Measurements from ENCODE around the gene PTPRR.

PTPRR gene

DNA sequence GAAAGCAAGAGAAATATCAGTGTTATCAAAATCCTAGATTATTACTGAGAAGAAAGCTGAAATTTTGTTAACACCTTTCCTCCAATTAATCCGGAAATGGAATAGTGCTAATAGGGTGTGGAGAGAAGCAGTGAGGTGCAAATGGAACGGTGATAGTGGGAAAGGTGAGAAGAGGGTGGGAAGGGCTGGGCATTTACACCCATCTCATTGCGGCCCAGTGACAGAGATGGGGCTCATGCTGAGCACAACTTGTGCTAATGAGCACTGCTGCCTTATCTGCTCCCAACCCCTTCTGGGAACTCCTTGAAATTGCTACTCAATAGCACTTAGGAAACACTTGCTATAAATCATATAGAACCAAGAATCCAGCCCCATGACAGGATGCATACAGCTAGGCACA, 94.4 kb downstream of the PTPRR start:
- DNase-seq = peak; percentile 94
- Histone ChIP-seq H3K79me2 (ENCODE audit: control insufficient read depth, insufficient read depth, low read length) (no peaks in the 10 kb centered on the region), H3K79me1 (ENCODE audit: low read length) (no peaks in the 10 kb centered on the region), H2BK5ac (ENCODE audit: low read length) (no peak overlapping the region), H3K56ac (ENCODE audit: low read length) (no peak overlapping the region), H2BK15ac (replicated peaks; ENCODE audit: low read depth) (no peak overlapping the region), H4K5ac (ENCODE audit: low read length) (no peak overlapping the region), H3K18ac (ENCODE audit: low read length) (no peak overlapping the region), H3K4me2 (ENCODE audit: low read length) (no peak overlapping the region), H2BK120ac (ENCODE audit: low read depth, low read length) (no peak overlapping the region), H3K27me3 (ENCODE audit: insufficient read depth, low read length, poor library complexity) (no peaks in the 10 kb centered on the region), H2AK5ac (ENCODE audit: low read length) (no peak overlapping the region), H4K8ac (ENCODE audit: low read depth, low read length) (no peak overlapping the region), H3K9ac (ENCODE audit: low read length) (no peak overlapping the region), H3K36me3 (ENCODE audit: control insufficient read depth, insufficient read depth, low read length) (no peaks in the 10 kb centered on the region), H3K23ac (ENCODE audit: low read length) (no peak overlapping the region), H3K4me3 (ENCODE audit: low read length) (no peak overlapping the region), H3K4me1 (ENCODE audit: control insufficient read depth, low read depth, low read length) (peaks cover 1% of the 10 kb centered on the region), H3K4ac (ENCODE audit: low read depth, low read length) (no peak overlapping the region), H3K27ac (ENCODE audit: low read depth, low read length) (no peak overlapping the region)
- WGBS (ENCODE audit: extremely low coverage, insufficient coverage, low lambda C conversion rate) = no CpG with 5 or more reads among the region's 3 CpGs

- Histone ChIP-seq H3K4me1 (ENCODE audit: control insufficient read depth, low read depth, low read length) (peaks cover 1% of the 10 kb centered on the region), H3K79me2 (ENCODE audit: control insufficient read depth, insufficient read depth, low read length) (no peaks in the 10 kb centered on the region), H4K5ac (ENCODE audit: low read length) (no peak overlapping the region), H3K79me1 (ENCODE audit: low read length) (no peaks in the 10 kb centered on the region), H2BK15ac (replicated peaks; ENCODE audit: low read depth) (no peak overlapping the region), H3K56ac (ENCODE audit: low read length) (no peak overlapping the region), H3K4ac (ENCODE audit: low read depth, low read length) (no peak overlapping the region), H4K8ac (ENCODE audit: low read depth, low read length) (no peak overlapping the region), H3K18ac (ENCODE audit: low read length) (no peak overlapping the region), H3K27ac (ENCODE audit: low read depth, low read length) (no peak overlapping the region), H2BK5ac (ENCODE audit: low read length) (no peak overlapping the region), H2BK120ac (ENCODE audit: low read depth, low read length) (no peak overlapping the region), H3K4me2 (ENCODE audit: low read length) (no peak overlapping the region), H3K23ac (ENCODE audit: low read length) (no peak overlapping the region), H3K36me3 (ENCODE audit: control insufficient read depth, insufficient read depth, low read length) (no peaks in the 10 kb centered on the region), H3K27me3 (ENCODE audit: insufficient read depth, low read length, poor library complexity) (no peaks in the 10 kb centered on the region), H2AK5ac (ENCODE audit: low read length) (no peak overlapping the region), H3K4me3 (ENCODE audit: low read length) (no peak overlapping the region), H3K9ac (ENCODE audit: low read length) (no peak overlapping the region)
- DNase-seq = no peak
- no CpG with 5 or more reads among the region's 4 CpGs for WGBS (ENCODE audit: extremely low coverage, insufficient coverage, low lambda C conversion rate)
Measured at GRCh38 chr12:70824511-70824910, 96.0 kb downstream of the PTPRR start.

GRCh38 chr12:70823182-70823976, 97.2 kb downstream of the PTPRR start:
- Histone ChIP-seq H3K4me3 (ENCODE audit: low read length) (no peak overlapping the region), H2BK120ac (ENCODE audit: low read depth, low read length) (no peak overlapping the region), H3K4me1 (ENCODE audit: control insufficient read depth, low read depth, low read length) (peaks cover 1% of the 10 kb centered on the region), H4K5ac (ENCODE audit: low read length) (peak overlapping the region; percentile 40), H3K23ac (ENCODE audit: low read length) (no peak overlapping the region), H3K79me1 (ENCODE audit: low read length) (no peaks in the 10 kb centered on the region), H3K4me2 (ENCODE audit: low read length) (no peak overlapping the region), H3K79me2 (ENCODE audit: control insufficient read depth, insufficient read depth, low read length) (no peaks in the 10 kb centered on the region), H2BK5ac (ENCODE audit: low read length) (peak overlapping the region; percentile 28), H3K9ac (ENCODE audit: low read length) (no peak overlapping the region), H2BK15ac (replicated peaks; ENCODE audit: low read depth) (no peak overlapping the region), H3K18ac (ENCODE audit: low read length) (no peak overlapping the region), H3K4ac (ENCODE audit: low read depth, low read length) (no peak overlapping the region), H3K36me3 (ENCODE audit: control insufficient read depth, insufficient read depth, low read length) (no peaks in the 10 kb centered on the region), H2AK5ac (ENCODE audit: low read length) (peak overlapping the region; percentile 53), H3K27me3 (ENCODE audit: insufficient read depth, low read length, poor library complexity) (no peaks in the 10 kb centered on the region), H3K56ac (ENCODE audit: low read length) (peak overlapping the region; percentile 75), H4K8ac (ENCODE audit: low read depth, low read length) (no peak overlapping the region), H3K27ac (ENCODE audit: low read depth, low read length) (no peak overlapping the region)
- peak; percentile 35 for DNase-seq
- no CpG with 5 or more reads among the region's 7 CpGs for WGBS (ENCODE audit: extremely low coverage, insufficient coverage, low lambda C conversion rate)

- H3K79me1 ChIP-seq (ENCODE audit: low read length) = no peaks in the 10 kb centered on the region
- no peak overlapping the region for H2BK15ac ChIP-seq (replicated peaks; ENCODE audit: low read depth)
- no peak overlapping the region for H2AK5ac ChIP-seq (ENCODE audit: low read length)
- H3K4ac ChIP-seq (ENCODE audit: low read depth, low read length) = no peak overlapping the region
- H3K27me3 ChIP-seq (ENCODE audit: insufficient read depth, low read length, poor library complexity) = no peaks in the 10 kb centered on the region
- H3K23ac ChIP-seq (ENCODE audit: low read length) = no peak overlapping the region
- H3K4me2 ChIP-seq (ENCODE audit: low read length) = no peak overlapping the region
- H3K36me3 ChIP-seq (ENCODE audit: control insufficient read depth, insufficient read depth, low read length) = no peaks in the 10 kb centered on the region
- no peak overlapping the region for H4K8ac ChIP-seq (ENCODE audit: low read depth, low read length)
- no peak for DNase-seq
- no peak overlapping the region for H3K18ac ChIP-seq (ENCODE audit: low read length)
- peaks cover 1% of the 10 kb centered on the region for H3K4me1 ChIP-seq (ENCODE audit: control insufficient read depth, low read depth, low read length)
- no peak overlapping the region for H3K9ac ChIP-seq (ENCODE audit: low read length)
- no peaks in the 10 kb centered on the region for H3K79me2 ChIP-seq (ENCODE audit: control insufficient read depth, insufficient read depth, low read length)
- no peak overlapping the region for H3K4me3 ChIP-seq (ENCODE audit: low read length)
- WGBS (ENCODE audit: extremely low coverage, insufficient coverage, low lambda C conversion rate) = no CpG with 5 or more reads among the region's 3 CpGs
- H4K5ac ChIP-seq (ENCODE audit: low read length) = no peak overlapping the region
- H2BK5ac ChIP-seq (ENCODE audit: low read length) = no peak overlapping the region
- H3K56ac ChIP-seq (ENCODE audit: low read length) = no peak overlapping the region
- no peak overlapping the region for H2BK120ac ChIP-seq (ENCODE audit: low read depth, low read length)
- H3K27ac ChIP-seq (ENCODE audit: low read depth, low read length) = no peak overlapping the region
Measured at GRCh38 chr12:70822412-70822811, 98.1 kb downstream of the PTPRR start.

- H3K79me1 ChIP-seq (ENCODE audit: low read length) = no peaks in the 10 kb centered on the region
- no peak overlapping the region for H2BK5ac ChIP-seq (ENCODE audit: low read length)
- no peak overlapping the region for H3K18ac ChIP-seq (ENCODE audit: low read length)
- H2AK5ac ChIP-seq (ENCODE audit: low read length) = no peak overlapping the region
- no peaks in the 10 kb centered on the region for H3K79me2 ChIP-seq (ENCODE audit: control insufficient read depth, insufficient read depth, low read length)
- no peak overlapping the region for H3K4me2 ChIP-seq (ENCODE audit: low read length)
- H3K9ac ChIP-seq (ENCODE audit: low read length) = no peak overlapping the region
- H3K4me1 ChIP-seq (ENCODE audit: control insufficient read depth, low read depth, low read length) = no peaks in the 10 kb centered on the region
- no peak overlapping the region for H4K8ac ChIP-seq (ENCODE audit: low read depth, low read length)
- no peak overlapping the region for H2BK120ac ChIP-seq (ENCODE audit: low read depth, low read length)
- no CpG with 5 or more reads among the region's 2 CpGs for WGBS (ENCODE audit: extremely low coverage, insufficient coverage, low lambda C conversion rate)
- no peak overlapping the region for H3K4ac ChIP-seq (ENCODE audit: low read depth, low read length)
- H3K4me3 ChIP-seq (ENCODE audit: low read length) = no peak overlapping the region
- no peaks in the 10 kb centered on the region for H3K27me3 ChIP-seq (ENCODE audit: insufficient read depth, low read length, poor library complexity)
- no peak overlapping the region for H4K5ac ChIP-seq (ENCODE audit: low read length)
- no peaks in the 10 kb centered on the region for H3K36me3 ChIP-seq (ENCODE audit: control insufficient read depth, insufficient read depth, low read length)
- no peak overlapping the region for H3K56ac ChIP-seq (ENCODE audit: low read length)
- H3K23ac ChIP-seq (ENCODE audit: low read length) = no peak overlapping the region
- H3K27ac ChIP-seq (ENCODE audit: low read depth, low read length) = no peak overlapping the region
- H2BK15ac ChIP-seq (replicated peaks; ENCODE audit: low read depth) = no peak overlapping the region
- no peak for DNase-seq
Measured at GRCh38 chr12:70815971-70816391, 104.6 kb downstream of the PTPRR start.

- H3K4me1 ChIP-seq (ENCODE audit: control insufficient read depth, low read depth, low read length) = no peaks in the 10 kb centered on the region
- H2BK120ac ChIP-seq (ENCODE audit: low read depth, low read length) = no peak overlapping the region
- H4K8ac ChIP-seq (ENCODE audit: low read depth, low read length) = no peak overlapping the region
- H3K27ac ChIP-seq (ENCODE audit: low read depth, low read length) = no peak overlapping the region
- no peaks in the 10 kb centered on the region for H3K79me2 ChIP-seq (ENCODE audit: control insufficient read depth, insufficient read depth, low read length)
- H2BK15ac ChIP-seq (replicated peaks; ENCODE audit: low read depth) = no peak overlapping the region
- H3K27me3 ChIP-seq (ENCODE audit: insufficient read depth, low read length, poor library complexity) = no peaks in the 10 kb centered on the region
- H3K4me3 ChIP-seq (ENCODE audit: low read length) = no peak overlapping the region
- no peak for DNase-seq
- H3K9ac ChIP-seq (ENCODE audit: low read length) = no peak overlapping the region
- H3K4me2 ChIP-seq (ENCODE audit: low read length) = no peak overlapping the region
- no peak overlapping the region for H2AK5ac ChIP-seq (ENCODE audit: low read length)
- H3K4ac ChIP-seq (ENCODE audit: low read depth, low read length) = no peak overlapping the region
- no peak overlapping the region for H3K56ac ChIP-seq (ENCODE audit: low read length)
- no peak overlapping the region for H4K5ac ChIP-seq (ENCODE audit: low read length)
- H3K79me1 ChIP-seq (ENCODE audit: low read length) = no peaks in the 10 kb centered on the region
- no peaks in the 10 kb centered on the region for H3K36me3 ChIP-seq (ENCODE audit: control insufficient read depth, insufficient read depth, low read length)
- no peak overlapping the region for H3K18ac ChIP-seq (ENCODE audit: low read length)
- WGBS (ENCODE audit: extremely low coverage, insufficient coverage, low lambda C conversion rate) = no CpG with 5 or more reads among the region's 2 CpGs
- no peak overlapping the region for H3K23ac ChIP-seq (ENCODE audit: low read length)
- H2BK5ac ChIP-seq (ENCODE audit: low read length) = no peak overlapping the region
Measured at GRCh38 chr12:70815056-70815455, 105.5 kb downstream of the PTPRR start.

All from mesendoderm (in vitro differentiated cells).